ENCODE data around the gene PDZRN3. TPM values are rescaled to one million over a fixed set of nuclear protein-coding genes. Genes with fewer than 3 reads are reported as not detected.

The PDZRN3 gene
- total RNA-seq, 1 experiment from 2014 or later: 0.17 TPM

GRCh38 chr3:73546961-73547360, 77.8 kb downstream of the PDZRN3 start:
- Histone ChIP-seq H3K27me3 (ENCODE audit: insufficient read depth, low read length) (no peaks in the 10 kb centered on the region), H3K27ac (ENCODE audit: low read depth, low read length) (no peak overlapping the region), H3K9ac (ENCODE audit: low read length) (no peak overlapping the region), H3K4me3 (replicated peaks in 1 of 2; ENCODE audit: low read depth in 1 of 2, low read length in 2 of 2) (no peak overlapping the region), H3K9me3 (ENCODE audit: control insufficient read depth in 1 of 2, insufficient read depth in 1 of 2, low read depth in 1 of 2, low read length in 2 of 2) (no peaks in the 10 kb centered on the region), H4K20me1 (ENCODE audit: insufficient read depth) (no peaks in the 10 kb centered on the region), H2AFZ (ENCODE audit: low read depth, low read length, poor library complexity, severe bottlenecking) (no peak overlapping the region), H3K9me2 (ENCODE audit: insufficient read depth) (no peaks in the 10 kb centered on the region), H3K4me1 (ENCODE audit: control insufficient read depth in 1 of 2, insufficient read depth in 2 of 2, low read length in 2 of 2) (no peaks in the 10 kb centered on the region), H3K4me2 (ENCODE audit: low read length) (no peak overlapping the region), H3K36me3 (ENCODE audit: control insufficient read depth in 1 of 2, insufficient read depth in 2 of 2, low read length in 2 of 2) (no peaks in the 10 kb centered on the region), H3K79me2 (ENCODE audit: insufficient read depth, low read length) (no peaks in the 10 kb centered on the region)
- ATAC-seq (no peak), DNase-seq (ENCODE audit: low read depth, low spot score) (no peak)
- POLR2A ChIA-PET: no interaction called here
- CTCF ChIA-PET: no interaction called here
- intact Hi-C loops (cut with micrococcal nuclease): no loop called here
- RAD21 ChIA-PET (ENCODE audit: low non-redundant PET in 1 of 2, low total read pairs in 2 of 2, uncharacterized antibody in 2 of 2, unreplicated experiment in 2 of 2): no interaction called here
- TF ChIP-seq JUND (IDR thresholded peaks at IDR 0.05): no peak
- TF ChIP-seq EGR1 (IDR thresholded peaks at IDR 0.05; ENCODE audit: low read depth): no peak
- BruUV-seq (replicated peaks): no TSS peak

- ATAC-seq: no peak
- intact Hi-C loops (cut with micrococcal nuclease): no loop called here
- POLR2A ChIA-PET: no interaction called here
These were observed 81.3 kb downstream of the PDZRN3 start for GRCh38 chr3:73543412-73543811.

More at GRCh38 chr3:73543412-73543811, 81.3 kb downstream of the PDZRN3 start:
- H2AFZ ChIP-seq (ENCODE audit: low read depth, low read length, poor library complexity, severe bottlenecking): no peak overlapping the region
- ChIA-PET CTCF (no interaction called here), RAD21 (ENCODE audit: low non-redundant PET in 1 of 2, low total read pairs in 2 of 2, uncharacterized antibody in 2 of 2, unreplicated experiment in 2 of 2) (no interaction called here)
- TF ChIP-seq JUND (IDR thresholded peaks at IDR 0.05) (no peak), POLR2A (IDR thresholded peaks at IDR 0.05; ENCODE audit: borderline replicate concordance, extremely low read depth, insufficient read depth, insufficient read length) (no peak), FOSL1 (IDR thresholded peaks at IDR 0.05; ENCODE audit: low read depth) (no peak), POLR2AphosphoS5 (IDR thresholded peaks at IDR 0.05; ENCODE audit: low read depth, low read length) (no peak), CEBPB (IDR thresholded peaks at IDR 0.05; ENCODE audit: low read depth) (no peak), EZH2 (IDR thresholded peaks at IDR 0.05) (no peak), TCF7L2 (IDR thresholded peaks at IDR 0.05; ENCODE audit: borderline replicate concordance, extremely low read depth, insufficient read depth, insufficient read length) (no peak), SRF (IDR thresholded peaks at IDR 0.05; ENCODE audit: low read depth) (no peak), MAX (IDR thresholded peaks at IDR 0.05) (no peak), SIN3A (IDR thresholded peaks at IDR 0.05; ENCODE audit: low read depth) (no peak)
- H3K27me3 ChIP-seq (ENCODE audit: insufficient read depth, low read length): no peaks in the 10 kb centered on the region
- H3K9me2 ChIP-seq (ENCODE audit: insufficient read depth): no peaks in the 10 kb centered on the region
- no peaks in the 10 kb centered on the region for H3K4me1 ChIP-seq (ENCODE audit: control insufficient read depth in 1 of 2, insufficient read depth in 2 of 2, low read length in 2 of 2)
- BruUV-seq (replicated peaks): no TSS peak
- no peaks in the 10 kb centered on the region for H4K20me1 ChIP-seq (ENCODE audit: insufficient read depth)
- no peak overlapping the region for H3K4me2 ChIP-seq (ENCODE audit: low read length)
- H3K36me3 ChIP-seq (ENCODE audit: control insufficient read depth in 1 of 2, insufficient read depth in 2 of 2, low read length in 2 of 2): no peaks in the 10 kb centered on the region
- H3K9me3 ChIP-seq (ENCODE audit: control insufficient read depth in 1 of 2, insufficient read depth in 1 of 2, low read depth in 1 of 2, low read length in 2 of 2): no peaks in the 10 kb centered on the region
- no peaks in the 10 kb centered on the region for H3K79me2 ChIP-seq (ENCODE audit: insufficient read depth, low read length)
- H3K9ac ChIP-seq (ENCODE audit: low read length): no peak overlapping the region
- no peak for DNase-seq (ENCODE audit: low read depth, low spot score)
- H3K27ac ChIP-seq (ENCODE audit: low read depth, low read length): no peak overlapping the region
- no peak overlapping the region for H3K4me3 ChIP-seq (replicated peaks in 1 of 2; ENCODE audit: low read depth in 1 of 2, low read length in 2 of 2)

All from HCT116 (cell line).